NT2/D1 (cell line): Measurements from ENCODE around the gene MAK.
"Not testable (repeated sequence)": the region's sequence is repeated elsewhere in the genome, so short reads cannot be mapped to it uniquely, and the experiment has no call there.

Source experiments
- DNase-seq: peaks from one replicate; pipeline ENCODE4 v3.0.0-alpha.2; 2011; ENCODE audit warnings: low read depth, low spot score
- H3K27me3 ChIP-seq: 2 replicates; pipeline ENCODE4 v1.6.0; 2011; ENCODE audit warnings: mild to moderate bottlenecking; ENCODE audit not compliant: insufficient read length, insufficient read depth
- H3K36me3 ChIP-seq: 2 replicates; pipeline ENCODE4 v1.6.1; 2011; ENCODE audit warnings: mild to moderate bottlenecking, low read length, mixed read lengths; ENCODE audit not compliant: insufficient read depth, insufficient read length
- H3K4me1 ChIP-seq: 2 replicates; pipeline ENCODE4 v1.5.1; 2011; ENCODE audit not compliant: insufficient read depth, insufficient read length
- H3K4me3 ChIP-seq: 2 replicates; pipeline ENCODE4 v1.5.1; 2011; ENCODE audit warnings: low read depth; ENCODE audit not compliant: insufficient read length
- H3K9ac ChIP-seq: 2 replicates; pipeline ENCODE4 v1.6.0; 2011; ENCODE audit warnings: low read depth; ENCODE audit not compliant: insufficient read length
- H3K9me3 ChIP-seq: 2 replicates; pipeline ENCODE4 v1.5.1; 2011; ENCODE audit warnings: mild to moderate bottlenecking, low read length; ENCODE audit not compliant: insufficient read depth
- SUZ12 ChIP-seq: IDR thresholded peaks from 2 replicates; pipeline ENCODE4 v1.6.1; 2011; ENCODE audit not compliant: insufficient read length, insufficient read depth; ENCODE audit errors: extremely low read depth
- YY1 ChIP-seq: IDR thresholded peaks from 2 replicates; pipeline ENCODE4 v1.6.1; 2011; ENCODE audit not compliant: insufficient read length, insufficient read depth
- ZNF274 ChIP-seq: IDR thresholded peaks from 2 replicates; pipeline ENCODE4 v1.6.1; 2011; ENCODE audit warnings: mild to moderate bottlenecking, low read depth, low read length

The MAK gene

GRCh38 chr6:10837995-10838793 is at the start of gene MAK:
Gene MAK, minus strand, starts transcription at chr6:10838539. Its CDS starts 7,891 bp downstream, at chr6:10830648.
- H3K9me3 ChIP-seq, result peaks cover 11% of the 10 kb centered on the region; the same call in 1 of the 2 replicates
- no peaks in the 10 kb centered on the region for H3K4me1 ChIP-seq
- H3K36me3 ChIP-seq, result no peaks in the 10 kb centered on the region
- H3K27me3 ChIP-seq, result peaks cover 25% of the 10 kb centered on the region
- H3K9ac ChIP-seq, result peak within 1 kb of the TSS; percentile 72
- peak within 1 kb of the TSS; percentile 59 for H3K4me3 ChIP-seq
- TF ChIP-seq ZNF274 (no peak), YY1 (no peak), SUZ12 (no peak)
- peak; percentile 77 for DNase-seq

- peak within 1 kb of the TSS; percentile 66 for H3K4me3 ChIP-seq
These were observed 48.6 kb upstream of the MAK start, which contains the start of gene SYCP2L for GRCh38 chr6:10886691-10887502. Gene SYCP2L, plus strand, starts transcription at chr6:10887052. Its CDS starts 75 bp downstream, at chr6:10887127.

GRCh38 chr6:10886365-10886690 is 48.0 kb upstream of the MAK start:
- H3K4me1 ChIP-seq, H3K36me3 ChIP-seq, DNase-seq, H3K9ac ChIP-seq, H3K9me3 ChIP-seq: not testable (repeated sequence)
- Histone ChIP-seq H3K4me3 (peak overlapping the region; percentile 66), H3K27me3 (peaks cover 48% of the 10 kb centered on the region)

More at GRCh38 chr6:10886691-10887502, 48.6 kb upstream of the MAK start, which contains the start of gene SYCP2L:
- H3K9ac ChIP-seq, result peak within 1 kb of the TSS; percentile 57
- no peaks in the 10 kb centered on the region for H3K4me1 ChIP-seq
- H3K27me3 ChIP-seq, result peaks cover 43% of the 10 kb centered on the region
- H3K36me3 ChIP-seq, result no peaks in the 10 kb centered on the region
- TF ChIP-seq SUZ12, result no peak
- no peak for TF ChIP-seq ZNF274
- TF ChIP-seq YY1, result no peak
- H3K9me3 ChIP-seq, result no peaks in the 10 kb centered on the region
- DNase-seq, result peak; percentile 70

- no peak for TF ChIP-seq SUZ12
- TF ChIP-seq YY1, result no peak
- no peak for TF ChIP-seq ZNF274
- H3K27me3 ChIP-seq, result peaks cover 68% of the 10 kb centered on the region
- H3K9ac ChIP-seq, result no peak overlapping the region
- H3K9me3 ChIP-seq, result no peaks in the 10 kb centered on the region
- DNase-seq, result no peak
- no peak overlapping the region for H3K4me3 ChIP-seq
- no peaks in the 10 kb centered on the region for H3K4me1 ChIP-seq
- H3K36me3 ChIP-seq, result no peaks in the 10 kb centered on the region
These were observed 46.1 kb upstream of the MAK start for GRCh38 chr6:10884245-10884972.

DNA sequence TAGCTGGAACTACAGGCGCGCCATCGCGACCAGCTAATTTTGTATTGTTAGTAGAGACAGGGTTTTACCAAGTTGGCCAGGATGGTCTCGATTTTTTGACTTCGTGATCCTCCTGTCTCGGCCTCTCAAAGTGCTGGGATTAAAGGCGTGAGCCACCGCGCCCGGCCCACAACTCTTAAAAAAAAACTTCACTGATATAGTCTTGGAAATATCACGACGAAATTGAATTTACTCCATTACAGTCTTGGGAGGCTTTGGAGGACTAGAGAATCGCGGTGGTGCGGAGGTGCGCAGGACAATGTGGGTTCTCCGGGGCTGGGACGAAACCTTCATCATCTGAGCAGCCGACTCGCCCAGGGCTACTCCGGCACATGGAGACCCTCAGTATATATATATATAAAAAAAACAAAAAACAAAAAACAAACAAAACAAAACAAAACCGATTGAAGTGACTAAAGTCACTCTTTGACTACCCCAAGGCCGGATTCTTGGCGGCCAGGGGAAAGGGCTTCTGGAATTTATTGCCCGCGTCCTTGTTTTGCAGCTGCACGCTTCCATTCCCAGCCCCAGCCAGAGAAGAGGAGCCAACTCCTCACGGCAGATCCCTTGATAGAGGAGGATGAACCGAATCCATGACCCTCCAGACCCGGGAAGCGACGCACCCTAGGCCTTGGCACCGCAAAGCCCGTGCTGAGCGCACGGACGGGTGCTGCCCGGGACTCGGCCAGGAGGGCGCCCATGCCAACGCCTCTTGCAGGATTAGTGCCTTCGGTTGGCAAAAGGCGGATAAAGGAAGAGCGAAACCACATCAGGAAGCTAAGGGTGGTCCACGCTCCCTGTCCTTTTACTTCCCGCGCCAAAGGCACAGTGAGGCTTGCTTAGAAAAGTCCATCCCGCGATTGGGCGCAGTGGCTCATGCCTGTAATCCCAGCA is 45.2 kb upstream of the MAK start:
- TF ChIP-seq YY1 (no peak), SUZ12 (peak; percentile 47), ZNF274 (no peak)
- H3K4me1 ChIP-seq, result no peaks in the 10 kb centered on the region
- H3K36me3 ChIP-seq, result no peaks in the 10 kb centered on the region
- peak overlapping the region; percentile 67 for H3K9ac ChIP-seq
- no peak for DNase-seq
- H3K27me3 ChIP-seq, result peaks cover 75% of the 10 kb centered on the region
- no peaks in the 10 kb centered on the region for H3K9me3 ChIP-seq
- peak overlapping the region; percentile 37 for H3K4me3 ChIP-seq

GRCh38 chr6:10882657-10883171 is 44.4 kb upstream of the MAK start:
- peak overlapping the region; percentile 55 for H3K4me3 ChIP-seq
- no peaks in the 10 kb centered on the region for H3K4me1 ChIP-seq
- no peak for DNase-seq

DNA sequence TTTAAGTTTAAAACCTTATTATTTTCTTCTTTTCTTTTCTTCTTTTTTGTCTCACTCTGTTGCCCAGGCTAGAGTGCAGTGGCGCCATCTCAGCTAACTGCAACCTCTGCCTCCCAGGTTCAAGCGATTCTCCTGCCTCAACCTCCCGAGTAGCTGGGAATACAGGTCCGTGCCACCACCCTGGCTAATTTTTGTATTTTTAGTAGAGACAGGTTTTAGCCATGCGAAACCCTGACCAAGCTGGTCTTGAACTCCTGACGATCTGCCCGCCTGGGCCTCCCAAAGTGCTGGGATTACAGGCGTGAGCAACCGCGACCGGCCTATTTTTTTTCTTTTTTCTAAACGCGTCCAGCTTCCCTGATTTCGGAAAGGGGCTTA is 43.9 kb upstream of the MAK start:
- Histone ChIP-seq H3K4me3 (peak overlapping the region; percentile 55), H3K9ac (peak overlapping the region; percentile 50), H3K27me3 (peaks cover 75% of the 10 kb centered on the region)
- not testable (repeated sequence) for H3K4me1 ChIP-seq, H3K9me3 ChIP-seq, H3K36me3 ChIP-seq, DNase-seq

More at GRCh38 chr6:10882657-10883171, 44.4 kb upstream of the MAK start:
- Histone ChIP-seq H3K9ac (peak overlapping the region; percentile 50), H3K36me3 (no peaks in the 10 kb centered on the region), H3K27me3 (peaks cover 75% of the 10 kb centered on the region), H3K9me3 (no peaks in the 10 kb centered on the region)
- no peak for TF ChIP-seq ZNF274
- no peak for TF ChIP-seq SUZ12
- no peak for TF ChIP-seq YY1
